HG02798 (cell line): ENCODE data around the gene NPHS1.

Experiments
- ATAC-seq: cut with Tn5 transposase; IDR thresholded peaks from one replicate; pipeline ENCODE4 v1.9.1; 2021; ENCODE audit warnings: mild to moderate bottlenecking; ENCODE audit not compliant: unreplicated experiment, poor library complexity

NPHS1 gene

GRCh38 chr19:35776102-35776788, 76.1 kb downstream of the NPHS1 start:
- ATAC-seq: no peak
